Amygdala (tissue), 56 donors: ENCODE measurements around the gene TTLL11.
"Not testable (repeated sequence)": the region's sequence is repeated elsewhere in the genome, so short reads cannot be mapped to it uniquely, and the experiment has no call there.

Source experiments
- DNase-seq, 56 donors: peaks; one replicate each; lab custom pipeline; 2025; lab: John Stamatoyannopoulos, UW

TTLL11 gene

DNA sequence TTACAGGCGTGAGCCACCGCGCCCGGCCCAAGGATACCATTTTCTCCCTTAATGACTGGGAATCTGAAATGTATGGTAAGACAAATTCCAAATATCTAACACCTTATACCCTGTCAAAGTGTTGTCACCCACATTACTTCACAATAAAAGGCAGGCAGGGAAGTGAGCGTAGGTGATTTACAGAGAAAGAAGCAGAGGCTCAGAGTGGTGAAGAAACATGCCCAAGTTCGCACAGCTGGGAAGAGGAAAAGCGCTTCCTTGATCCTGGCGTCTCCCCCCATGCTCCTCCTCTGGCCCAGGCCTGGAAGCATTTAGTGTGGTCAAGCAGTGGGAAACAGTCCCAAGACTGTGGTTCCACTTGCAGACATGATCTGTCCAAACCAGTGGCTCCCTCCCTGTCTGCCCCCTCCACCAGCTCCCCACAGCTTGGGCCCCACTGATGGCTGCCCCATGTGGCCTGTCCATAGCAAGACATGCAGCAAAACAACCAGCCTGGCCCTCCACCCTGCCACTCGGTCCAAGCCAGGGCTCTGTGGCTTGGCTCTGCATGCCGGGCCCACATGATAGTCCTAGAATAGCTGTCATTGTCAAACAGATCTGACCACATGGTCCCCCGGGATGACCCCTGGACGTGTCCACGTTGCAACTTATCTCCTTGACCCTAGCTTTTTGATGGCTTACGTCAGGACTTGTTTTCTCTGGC is 107.2 kb downstream of the TTLL11 start:
- peak in 27 of 56 donors; percentile 8 to 64 (median 30) for DNase-seq

GRCh38 chr9:121984726-121985402 is 108.2 kb downstream of the TTLL11 start:
- no peak for DNase-seq

DNA sequence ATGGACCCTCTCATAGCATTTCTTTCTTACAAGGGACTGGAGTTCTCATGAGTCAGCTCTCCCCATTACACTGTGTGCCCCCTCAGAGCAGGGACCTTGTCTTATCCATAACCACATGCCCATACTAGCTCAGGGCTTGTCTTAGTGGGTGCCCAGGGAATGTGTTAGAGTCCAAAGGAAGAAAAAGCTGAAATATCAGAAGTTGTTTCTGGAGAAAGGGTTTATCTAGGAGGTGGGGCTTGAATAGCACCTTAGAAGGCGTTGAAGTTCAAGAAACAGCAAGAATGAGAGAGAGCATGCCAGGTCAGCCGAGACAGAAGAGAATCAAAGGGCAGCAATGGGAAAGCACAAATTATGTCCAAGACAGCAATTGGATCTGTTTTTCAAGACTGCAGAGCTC is 109.4 kb downstream of the TTLL11 start:
- no peak for DNase-seq

GRCh38 chr9:121981118-121981883 is 111.8 kb downstream of the TTLL11 start:
- no peak for DNase-seq

DNA sequence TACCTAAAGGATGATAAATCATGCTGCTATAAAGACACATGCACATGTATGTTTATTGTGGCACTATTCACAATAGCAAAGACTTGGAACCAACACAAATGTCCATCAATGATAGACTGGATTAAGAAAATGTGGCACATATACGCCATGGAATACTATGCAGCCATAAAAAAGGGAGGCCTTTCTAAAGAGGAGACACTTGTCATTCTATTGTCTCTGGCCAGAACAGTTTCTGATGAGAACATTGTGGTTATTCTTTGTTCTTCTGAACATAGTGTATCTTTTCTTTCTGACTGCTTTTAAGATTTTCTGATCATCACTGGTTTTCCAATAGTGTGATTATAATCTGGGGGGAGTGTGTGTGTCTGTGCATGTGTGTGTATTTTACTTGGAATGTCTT is 112.4 kb downstream of the TTLL11 start:
- not testable (repeated sequence) for DNase-seq

- no peak for DNase-seq
Measured at GRCh38 chr9:121979736-121980135, 113.4 kb downstream of the TTLL11 start.

- no peak for DNase-seq
Measured at GRCh38 chr9:121976751-121977150, 116.4 kb downstream of the TTLL11 start.

GRCh38 chr9:121975801-121976277 is 117.3 kb downstream of the TTLL11 start:
- DNase-seq: no peak

GRCh38 chr9:121974421-121974820 is 118.7 kb downstream of the TTLL11 start:
- no peak for DNase-seq

- peak in 4 of 56 donors; percentile 21 to 39 (median 33) for DNase-seq
Measured at GRCh38 chr9:121972501-121972981, 120.6 kb downstream of the TTLL11 start.

GRCh38 chr9:121968056-121968455 is 125.1 kb downstream of the TTLL11 start:
- no peak for DNase-seq

DNA sequence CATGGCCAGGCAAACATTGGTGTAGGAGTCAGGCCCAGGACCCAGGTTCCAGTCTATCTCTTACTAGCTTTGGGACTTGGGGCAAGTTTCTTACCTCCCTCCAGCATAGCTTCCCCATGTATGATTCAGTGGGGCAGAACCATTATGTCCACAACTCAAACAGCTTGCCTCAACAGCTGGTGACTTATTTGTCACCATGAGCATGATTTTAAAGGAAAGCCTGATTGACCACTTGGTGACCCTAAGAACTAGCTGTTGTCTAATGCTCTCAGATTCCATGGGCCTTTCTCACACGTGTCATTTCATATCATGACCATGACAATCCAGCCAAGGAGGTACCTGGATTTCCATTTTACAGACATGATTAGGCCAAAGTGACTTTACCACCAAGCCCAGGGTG is 126.4 kb downstream of the TTLL11 start:
- no peak for DNase-seq

DNA sequence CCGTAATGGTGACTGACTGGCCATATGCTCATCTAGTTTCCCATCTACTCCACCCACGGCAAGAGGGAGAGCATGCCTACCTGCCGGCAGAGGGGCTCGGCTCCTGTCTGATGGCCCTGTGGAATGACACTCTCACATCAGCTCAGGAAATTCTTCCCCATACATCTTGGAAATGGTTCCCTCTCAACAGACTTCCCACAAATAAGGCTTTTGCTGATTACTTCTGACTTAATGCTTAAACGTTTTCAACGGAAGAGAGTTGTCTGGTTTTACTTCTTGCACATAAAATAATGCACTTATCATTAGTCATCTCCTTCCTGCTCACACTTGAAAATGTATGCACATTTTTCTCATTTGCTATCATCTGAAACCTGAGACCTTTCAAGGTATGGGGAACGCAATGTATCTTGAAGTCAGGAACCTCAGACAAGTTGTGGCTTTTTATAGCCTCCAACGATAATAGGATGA is 129.5 kb downstream of the TTLL11 start:
- no peak for DNase-seq

GRCh38 chr9:121962421-121962820 is 130.7 kb downstream of the TTLL11 start:
- no peak for DNase-seq

DNA sequence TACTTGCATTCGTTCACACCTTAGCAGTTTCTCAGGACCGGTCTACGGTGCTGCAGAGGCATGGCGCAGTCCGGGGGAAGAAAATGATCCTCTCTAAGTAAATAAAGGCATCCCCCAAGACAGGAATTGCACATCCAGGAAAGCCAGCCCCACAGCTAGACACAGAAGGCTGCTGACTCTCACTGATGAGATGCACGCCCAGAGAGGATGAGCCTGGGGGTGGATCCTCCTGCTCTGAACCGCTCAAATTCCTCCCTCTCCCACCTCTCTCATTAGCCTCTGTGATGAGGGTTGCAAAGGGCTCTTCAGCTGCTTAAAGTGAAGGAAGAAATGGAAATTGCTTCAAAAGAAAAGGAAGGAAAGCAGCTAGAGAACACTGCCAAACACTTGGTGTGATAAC is 132.4 kb downstream of the TTLL11 start:
- no peak for DNase-seq

GRCh38 chr9:121958530-121958929 is 134.6 kb downstream of the TTLL11 start:
- no peak for DNase-seq

DNA sequence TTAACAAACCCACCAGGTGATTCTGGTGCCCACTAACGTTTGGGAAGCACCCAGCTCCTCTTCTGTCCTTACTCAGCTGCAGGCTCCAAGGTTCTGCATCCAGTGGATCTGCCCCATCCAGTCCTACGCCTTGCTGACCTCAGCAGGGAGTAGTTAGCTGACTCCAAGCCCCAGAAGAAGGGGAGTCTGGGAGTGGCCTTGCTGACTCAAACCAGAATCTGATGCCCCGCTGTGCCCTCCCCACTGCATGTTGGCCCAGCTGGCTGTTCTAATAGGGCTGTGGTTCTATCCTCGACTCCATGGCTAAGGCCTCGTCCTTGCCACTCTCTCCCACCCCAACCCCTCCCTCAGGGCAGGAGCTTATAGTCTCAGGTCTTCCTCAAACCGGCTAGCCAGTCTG is 136.3 kb downstream of the TTLL11 start:
- DNase-seq: no peak

GRCh38 chr9:121955649-121956048 is 137.5 kb downstream of the TTLL11 start:
- DNase-seq: no peak

DNA sequence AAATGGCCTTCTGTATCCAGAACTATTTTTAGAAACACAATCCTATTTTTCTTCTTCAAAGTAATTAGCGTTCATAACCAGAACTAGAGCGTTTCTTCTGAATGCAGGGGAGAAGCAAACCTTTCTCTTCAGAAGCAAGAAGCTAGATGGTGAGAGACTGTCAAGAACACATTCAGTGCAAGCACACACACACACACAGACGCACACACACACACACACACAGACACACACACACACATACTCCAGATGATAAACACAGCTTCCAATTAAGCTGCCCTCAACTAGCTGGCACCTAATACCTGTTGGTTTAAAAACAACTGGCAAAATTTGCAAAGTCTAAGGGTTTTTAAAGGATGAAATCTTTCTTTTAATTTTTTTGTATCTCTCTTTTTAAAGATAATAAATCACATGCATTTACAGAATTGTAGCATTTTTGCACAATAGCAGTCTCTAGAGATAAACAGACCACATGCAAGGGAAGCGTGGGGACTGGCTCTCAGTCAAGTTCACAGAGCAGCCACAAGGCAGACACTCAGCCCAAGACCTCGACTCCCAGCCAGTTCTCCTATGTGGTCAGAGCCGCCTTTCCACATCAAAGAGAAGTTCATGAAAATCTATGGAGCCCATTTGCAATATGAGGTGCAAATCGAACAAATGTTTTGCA is 138.5 kb downstream of the TTLL11 start:
- peak in 13 of 56 donors; percentile 2 to 38 (median 12) for DNase-seq

- DNase-seq: no peak
Measured at GRCh38 chr9:121952611-121953010, 140.5 kb downstream of the TTLL11 start.
